Stromal cell of bone marrow (primary cell): ENCODE data around the gene OBP2B.
"Not testable (repeated sequence)": the region's sequence is repeated elsewhere in the genome, so short reads cannot be mapped to it uniquely, and the experiment has no call there.

ENCODE experiments used
- DNase-seq: peaks from one replicate; pipeline ENCODE4 v3.0.0-alpha.2; 2012; ENCODE audit warnings: low read depth

Gene OBP2B

DNA sequence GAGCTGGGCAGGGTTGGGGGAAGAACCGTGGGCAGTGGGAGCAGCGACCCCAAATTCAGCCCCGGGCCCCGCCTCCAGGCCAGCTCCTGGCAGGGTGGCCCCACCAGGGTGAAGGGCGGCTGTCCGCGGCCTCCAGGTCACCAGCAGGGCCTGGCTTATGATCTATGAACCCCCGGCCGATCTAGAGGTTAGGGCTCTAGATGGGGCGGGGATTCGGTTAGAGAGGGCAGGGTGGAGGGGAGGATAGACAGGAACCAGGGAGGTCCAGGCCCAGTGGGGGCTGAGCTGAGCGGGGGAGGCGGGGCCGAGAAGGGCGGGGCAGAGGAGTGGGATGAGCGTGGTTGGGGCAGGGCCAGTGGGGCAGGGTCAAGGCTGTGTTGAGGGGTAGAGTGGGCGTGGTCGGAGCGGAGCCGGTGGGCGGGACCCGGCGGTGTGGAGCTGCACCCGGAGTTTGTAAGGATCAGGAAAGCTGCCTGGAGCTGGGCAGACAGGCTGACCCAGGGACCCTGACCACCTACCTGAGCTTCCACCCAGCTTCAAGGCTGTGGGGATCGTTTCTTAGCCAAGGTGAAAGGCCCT is 29.3 kb upstream of the OBP2B start:
- DNase-seq, result no peak

DNA sequence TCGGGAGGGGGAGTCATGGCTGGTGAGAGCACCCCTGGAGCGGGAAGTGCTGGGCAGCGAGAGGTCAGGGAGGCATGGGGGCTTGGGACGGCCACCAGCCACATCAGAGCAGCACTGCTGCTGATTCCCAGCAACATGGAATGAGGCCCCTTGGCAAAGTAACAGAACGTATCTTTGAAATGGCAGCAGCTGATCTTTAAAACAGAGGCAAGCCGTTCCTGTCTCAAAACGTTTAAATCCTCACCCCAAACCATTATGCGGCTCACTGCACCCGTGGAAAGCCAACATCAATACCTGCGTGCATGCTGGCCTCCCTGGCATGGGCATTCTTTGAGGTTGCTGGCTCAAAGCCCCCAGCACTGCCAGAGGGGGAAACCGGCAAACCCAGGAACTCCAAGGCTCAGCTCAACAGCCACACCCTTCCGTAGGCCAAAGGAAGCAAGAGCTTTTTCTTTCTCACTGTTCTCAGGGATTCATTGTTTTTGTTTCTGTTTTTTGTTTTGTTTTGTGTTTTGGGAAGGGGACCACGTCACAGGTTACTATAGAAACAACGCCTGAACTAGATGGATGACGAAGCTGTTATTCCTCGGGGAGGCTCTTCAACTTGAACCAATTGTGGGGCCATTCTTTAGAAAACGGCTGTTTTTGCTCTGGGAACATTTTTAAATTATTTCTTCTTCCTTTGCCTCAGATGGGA is 28.1 kb upstream of the OBP2B start:
- DNase-seq, result peak; percentile 62

- DNase-seq, result not testable (repeated sequence)
Observed at GRCh38 chr9:133236291-133237034, 27.4 kb upstream of the OBP2B start.

- DNase-seq, result no peak
Observed at GRCh38 chr9:133235549-133236222, 26.6 kb upstream of the OBP2B start.

GRCh38 chr9:133234577-133235322 is 25.7 kb upstream of the OBP2B start:
- no peak for DNase-seq

- no peak for DNase-seq
Observed at GRCh38 chr9:133233681-133234432, 24.8 kb upstream of the OBP2B start.

DNA sequence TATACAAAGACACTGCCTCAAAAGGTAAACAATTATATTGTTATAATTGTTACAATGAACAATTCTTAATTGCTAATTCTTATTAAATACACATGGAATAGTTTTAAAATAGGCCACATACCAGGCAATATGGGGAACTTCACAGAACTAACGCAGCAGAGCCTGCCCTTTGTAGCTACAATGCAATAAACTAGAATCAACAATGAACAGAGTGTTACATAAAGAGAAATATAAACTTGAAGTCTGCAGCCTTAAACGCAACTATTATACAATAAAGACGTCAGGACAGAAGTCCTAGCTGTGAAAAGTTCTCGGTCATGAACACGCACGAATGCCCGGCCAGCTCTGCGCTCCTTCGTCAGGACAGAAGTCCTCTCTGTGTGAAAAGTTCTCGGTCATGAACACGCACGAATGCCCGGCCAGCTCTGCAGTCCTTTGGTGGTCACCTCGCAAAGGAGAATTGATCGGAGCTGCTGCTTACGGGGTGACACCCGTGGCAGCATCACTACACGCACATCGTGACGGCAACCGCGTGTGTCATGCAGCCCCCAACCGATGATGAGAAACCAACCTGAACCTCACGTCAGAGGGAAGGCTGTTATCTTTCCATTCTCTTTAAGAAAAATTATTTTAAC is 23.0 kb upstream of the OBP2B start:
- DNase-seq, result not testable (repeated sequence)

- not testable (repeated sequence) for DNase-seq
Observed at GRCh38 chr9:133230514-133230913, 21.5 kb upstream of the OBP2B start.

DNA sequence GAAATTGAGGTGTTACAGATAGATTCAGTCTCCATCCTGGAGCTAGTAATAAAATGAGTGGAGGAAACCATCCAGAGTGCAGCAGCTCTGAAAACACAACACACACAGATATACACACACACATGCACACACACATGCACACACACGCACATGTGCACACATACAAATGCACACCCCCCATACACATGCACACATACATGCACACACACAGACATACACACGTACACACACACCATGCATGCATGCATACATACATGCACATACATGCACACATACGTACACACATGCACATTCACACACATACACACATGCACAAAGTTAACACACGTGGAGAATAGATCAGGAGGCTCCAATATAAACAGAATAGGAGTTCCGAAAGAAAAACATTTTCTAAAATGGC is 21.0 kb upstream of the OBP2B start:
- no peak for DNase-seq

GRCh38 chr9:133228474-133229193 is 19.6 kb upstream of the OBP2B start:
- DNase-seq, result not testable (repeated sequence)

GRCh38 chr9:133227996-133228395 is 18.9 kb upstream of the OBP2B start:
- DNase-seq, result not testable (repeated sequence)

DNA sequence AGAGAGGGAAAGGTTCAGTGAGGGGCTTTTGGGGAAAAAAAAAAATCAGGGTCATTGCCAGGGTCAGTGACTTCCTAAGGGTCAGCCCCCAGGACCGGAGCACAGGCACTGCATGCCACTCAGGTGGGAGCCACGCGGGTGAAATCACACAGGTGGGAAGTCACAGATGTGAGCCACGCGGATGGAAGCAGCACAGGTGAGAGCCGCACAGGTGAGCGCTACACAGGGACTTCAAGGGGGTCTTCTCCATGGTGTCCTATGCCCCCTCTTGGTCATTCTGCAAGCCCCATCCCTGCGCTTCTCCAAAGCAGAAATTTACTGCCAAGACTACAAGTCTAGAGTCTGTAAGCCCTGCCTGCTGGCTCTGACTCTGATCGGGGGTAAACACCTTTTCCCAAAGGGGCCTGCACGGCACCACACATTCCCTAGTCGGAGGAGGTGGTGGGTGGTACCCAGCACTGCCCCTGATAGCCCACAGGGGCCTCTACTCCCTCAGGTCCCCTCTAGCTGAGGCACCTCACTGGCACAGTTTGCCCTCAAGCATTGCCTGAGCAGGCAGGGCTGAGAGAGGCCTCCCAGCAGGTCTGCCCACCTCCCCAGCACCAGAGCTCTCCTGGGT is 18.3 kb upstream of the OBP2B start:
- no peak for DNase-seq

DNA sequence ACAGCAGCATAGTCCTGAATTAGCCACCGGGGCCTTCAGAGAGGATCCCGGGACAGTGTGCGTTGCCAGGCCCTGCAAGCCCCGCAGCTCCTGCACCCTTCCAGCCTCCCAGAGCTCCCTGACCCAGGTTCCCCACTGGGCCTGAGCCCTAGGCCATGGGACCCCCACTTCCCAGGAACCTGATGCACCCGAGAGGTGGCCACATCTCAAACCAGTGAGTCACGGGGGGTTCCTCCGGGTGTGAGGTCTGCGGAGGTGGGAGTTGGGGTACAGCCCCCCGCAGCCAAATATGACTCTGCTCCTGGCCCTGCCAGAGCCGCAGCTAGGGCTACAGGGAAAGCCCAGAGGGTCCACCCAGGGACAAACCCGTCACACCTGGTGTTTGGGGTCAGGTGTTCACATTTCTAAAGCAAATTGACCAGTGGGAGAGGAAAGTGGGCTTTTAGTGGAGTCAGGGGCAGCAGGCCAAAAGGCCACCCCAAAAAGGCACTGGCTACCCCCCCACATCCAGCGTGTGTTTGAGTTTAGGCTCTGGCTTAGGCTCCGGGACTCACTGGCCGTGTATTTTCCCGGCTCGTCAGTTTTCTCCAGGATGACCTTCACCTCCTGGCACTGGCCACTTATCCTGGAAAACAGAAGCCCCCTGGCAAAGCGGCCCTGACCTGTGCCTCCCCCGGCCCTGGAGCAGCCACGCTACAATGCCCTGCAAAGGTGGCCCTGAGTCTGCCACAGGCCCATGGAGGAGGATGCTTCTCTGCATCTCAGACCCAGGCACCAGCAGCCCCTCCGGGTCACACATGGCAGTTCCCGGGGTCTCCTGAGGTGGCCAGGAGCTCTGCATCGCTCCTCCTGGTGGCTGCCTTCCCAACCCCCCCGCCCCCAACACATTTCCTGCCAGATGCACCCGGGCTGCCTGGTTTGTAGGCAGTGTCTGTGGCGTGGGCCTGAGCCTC is 17.4 kb upstream of the OBP2B start:
- DNase-seq, result no peak

GRCh38 chr9:133225171-133226011 is 16.3 kb upstream of the OBP2B start:
- no peak for DNase-seq

GRCh38 chr9:133224762-133225161 is 15.7 kb upstream of the OBP2B start:
- DNase-seq, result no peak

DNA sequence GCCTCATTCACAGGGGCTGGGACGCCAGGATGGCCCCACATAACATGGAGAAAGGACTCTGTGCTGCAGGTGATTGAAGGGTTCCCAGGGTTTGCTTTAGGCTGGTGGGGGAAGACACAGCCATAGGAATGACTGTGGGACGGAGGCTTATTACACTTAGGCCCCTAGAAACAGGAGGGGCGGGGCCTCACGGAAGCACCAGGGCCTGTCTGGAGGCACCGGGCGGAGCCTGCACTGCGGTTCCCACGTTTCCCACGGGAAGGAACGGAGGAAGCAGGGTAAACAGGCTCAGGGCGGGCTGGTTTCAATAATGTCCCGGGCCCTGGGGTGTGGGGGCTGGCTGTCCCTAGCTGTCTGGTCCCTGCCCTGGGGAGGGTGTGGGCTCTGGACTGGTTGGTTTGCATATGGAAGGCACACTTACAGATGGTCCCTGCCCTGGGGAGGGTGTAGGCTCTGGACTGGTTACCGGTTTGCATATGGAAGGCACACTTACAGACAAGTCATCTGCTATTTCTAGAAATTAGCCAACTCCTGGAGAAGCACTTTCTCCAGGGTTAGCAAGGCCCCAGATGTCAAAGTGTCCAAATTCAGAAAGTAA is 14.2 kb upstream of the OBP2B start:
- not testable (repeated sequence) for DNase-seq

DNA sequence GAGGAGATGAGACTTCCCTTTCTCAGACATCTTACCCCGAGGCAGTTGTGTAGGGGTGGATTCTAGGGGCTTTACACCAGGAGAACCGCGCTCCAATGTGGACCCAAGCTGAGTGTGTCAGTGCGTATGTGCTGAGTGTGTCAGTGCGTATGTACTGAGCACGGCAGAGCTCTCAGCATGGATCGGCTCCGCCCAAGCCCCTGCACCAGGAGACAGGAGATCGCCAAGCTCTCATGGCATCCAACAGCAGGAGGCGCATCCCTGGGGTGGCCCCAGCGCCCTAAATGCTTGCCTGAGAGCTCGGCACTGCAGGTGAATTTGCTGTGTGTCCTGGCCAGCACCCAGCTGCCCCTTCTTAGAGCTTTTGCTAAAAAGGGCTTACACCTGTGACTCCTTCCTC is 12.9 kb upstream of the OBP2B start:
- not testable (repeated sequence) for DNase-seq
